B cell (primary cell): ENCODE measurements around the gene ZNF835. TPM values are rescaled to one million over a fixed set of nuclear protein-coding genes. Genes with fewer than 3 reads are reported as not detected.
A peak's percentile ranks its signal among the peaks of the same experiment; 100 is the strongest.

Source experiments
- ATAC-seq: fragments of 200-7000 bp; cut with Tn5 transposase; one replicate; pipeline ENCODE4 v1.10.0; 2021; ENCODE audit warnings: low read depth, mild to moderate bottlenecking, moderate number of reproducible peaks, moderate library complexity
- CTCF ChIA-PET: fragments of 350-600 bp; sonication (Branson Sonifier 250); formaldehyde crosslinking; loops from one replicate; lab custom pipeline; 2021; ENCODE audit warnings: antibody characterized with exemption, inconsistent platforms; lab: Charles Lee
- POLR2A ChIA-PET: fragments of 350-600 bp; sonication (Branson Sonifier 250); formaldehyde crosslinking; loops from one replicate; lab custom pipeline; 2021; ENCODE audit warnings: antibody characterized with exemption; lab: Charles Lee
- DNase-seq: peaks from one replicate; pipeline ENCODE4 v3.0.0; 2013
- H2AFZ ChIP-seq: 2 replicates; pipeline ENCODE4 v1.6.1; 2012; ENCODE audit warnings: mild to moderate bottlenecking, low read depth, low read length; ENCODE audit not compliant: insufficient read depth, poor library complexity, severe bottlenecking
- H3K27ac ChIP-seq, 2 donors: 1 replicate in 1 of 2; 2 replicates in 1 of 2; pipeline ENCODE4 v1.5.1; 2012 to 2013; ENCODE audit warnings: low read length in 2 of 2, mild to moderate bottlenecking in 2 of 2, moderate library complexity in 1 of 2
- H3K27me3 ChIP-seq, 4 experiments: fragments of 200-600 bp in 1 of 4; sonication (generic) in 1 of 4; replicated peaks in 1 of 4; 1 replicate in 2 of 4; 2 replicates in 2 of 4; pipeline versions ENCODE4 v1.6.1 to v1.7.0; 2013 to 2016; ENCODE audit warnings: low read length in 3 of 4, mild to moderate bottlenecking in 2 of 4, mixed read lengths in 1 of 4, moderate library complexity in 1 of 4; ENCODE audit not compliant: insufficient read depth in 4 of 4, control insufficient read depth in 3 of 4; ENCODE audit errors: control extremely low read depth in 1 of 4
- H3K36me3 ChIP-seq, 2 experiments: replicated peaks in 1 of 2; 1 replicate in 1 of 2; 2 replicates in 1 of 2; pipeline versions ENCODE4 v1.6.1 to v1.7.1; 2013; ENCODE audit warnings: low read length in 1 of 2; ENCODE audit not compliant: insufficient read depth in 2 of 2, control insufficient read depth in 1 of 2; ENCODE audit errors: control extremely low read depth in 1 of 2, extremely low read depth in 1 of 2
- H3K4me1 ChIP-seq, 2 donors: fragments of 200-600 bp in 1 of 2; sonication (generic) in 1 of 2; 1 replicate in 1 of 2; 2 replicates in 1 of 2; pipeline versions ENCODE4 v1.5.1 to v1.6.1; 2013 to 2017; ENCODE audit warnings: low read length in 2 of 2; ENCODE audit not compliant: control insufficient read depth in 2 of 2, insufficient read depth in 2 of 2
- H3K4me2 ChIP-seq: replicated peaks from 2 replicates; pipeline ENCODE3; 2012; ENCODE audit warnings: mild to moderate bottlenecking, low read depth, low read length; ENCODE audit not compliant: poor library complexity, severe bottlenecking
- H3K4me3 ChIP-seq, 5 experiments: fragments of 200-600 bp in 1 of 5; sonication (generic) in 1 of 5; 1 replicate in 3 of 5; 2 replicates in 2 of 5; pipeline versions ENCODE4 v1.5.1 to v1.7.0; 2011 to 2016; ENCODE audit warnings: low read length in 4 of 5, mild to moderate bottlenecking in 4 of 5, low read depth in 2 of 5, control low read depth in 1 of 5, moderate library complexity in 1 of 5; ENCODE audit not compliant: insufficient read depth in 1 of 5; ENCODE audit errors: control extremely low read depth in 1 of 5, extremely low read depth in 1 of 5
- H3K79me2 ChIP-seq: fragments of 200-600 bp; sonication (generic); one replicate; pipeline ENCODE4 v1.6.0; 2016; ENCODE audit warnings: low read length; ENCODE audit not compliant: control insufficient read depth, insufficient read depth
- H3K9ac ChIP-seq: fragments of 200-600 bp; sonication (generic); 2 replicates; pipeline ENCODE4 v1.6.1; 2017; ENCODE audit warnings: mild to moderate bottlenecking, low read length, moderate library complexity
- H3K9me3 ChIP-seq, 3 donors: one replicate each; pipeline versions ENCODE4 v1.6.1 to v1.7.1; 2013; ENCODE audit warnings: low read length in 2 of 3; ENCODE audit not compliant: control insufficient read depth in 2 of 3, insufficient read depth in 1 of 3; ENCODE audit errors: control extremely low read depth in 1 of 3
- H4K20me1 ChIP-seq: 2 replicates; pipeline ENCODE4 v1.6.0; 2012; ENCODE audit warnings: mild to moderate bottlenecking, low read length; ENCODE audit not compliant: insufficient read depth, control insufficient read depth, poor library complexity, severe bottlenecking
- H3K27ac Mint-ChIP-seq: one replicate; pipeline ENCODE4 v1.8.0; 2021; ENCODE audit warnings: mixed read lengths
- H3K27me3 Mint-ChIP-seq: one replicate; pipeline ENCODE4 v1.8.0; 2021; ENCODE audit warnings: mixed read lengths
- H3K4me1 Mint-ChIP-seq: one replicate; pipeline ENCODE4 v1.8.0; 2021; ENCODE audit warnings: mixed read lengths
- H3K4me3 Mint-ChIP-seq: one replicate; pipeline ENCODE4 v1.8.0; 2021; ENCODE audit warnings: mixed read lengths
- H3K9me3 Mint-ChIP-seq: one replicate; pipeline ENCODE4 v1.8.0; 2022; ENCODE audit warnings: mixed read lengths; ENCODE audit not compliant: insufficient read depth
- EZH2 ChIP-seq: IDR thresholded peaks from 2 replicates; pipeline ENCODE4 v1.6.1; 2012; ENCODE audit warnings: borderline replicate concordance, low read depth, mild to moderate bottlenecking, moderate library complexity, low read length; ENCODE audit not compliant: insufficient read depth, poor library complexity, severe bottlenecking
- WGBS: methylation state at CpG from one replicate; pipeline ENCODE4 v1.1.5; 2013; ENCODE audit warnings: missing lambda C conversion rate; ENCODE audit not compliant: insufficient coverage; 5-methylcytosine and 5-hydroxymethylcytosine counted together
- intact Hi-C: fragments of 100-400 bp; cut with micrococcal nuclease; formaldehyde crosslinking; loops from one replicate; pipeline ENCODE4 v1.10.0; 2022
- polyA plus RNA-seq: library from polyadenylated mRNA; depleted of rRNA; stranded (reverse); fragments of >200 nt; gene quantifications from 2 replicates; pipeline ENCODE4 v1.2.3, GENCODE V29; 2012
- total RNA-seq, 2 donors: library from RNA; stranded (reverse); fragments of 120-200 nt in 1 of 2; gene quantifications; 1 replicate in 1 of 2; 2 replicates in 1 of 2; pipeline versions ENCODE4 v1.2.3 to v1.2.4, GENCODE V29; 2013 to 2022
- TF ChIP-seq, protein P1 (sequence below): fragments of 200-600 bp; IDR thresholded peaks from one replicate; pipeline ENCODE4 v1.8.0; 2022; ENCODE audit warnings: antibody characterized with exemption, mild to moderate bottlenecking

Gene ZNF835
- total and polyA plus RNA-seq, 2 donors (not counting 1 experiment from before 2014, with no cell fraction given), result 4.3 to 7.0 TPM

- H3K9ac ChIP-seq, result no peak overlapping the region
- no peak overlapping the region for H3K4me3 ChIP-seq
- H3K27ac Mint-ChIP-seq, result no peak overlapping the region
- no peak overlapping the region for H2AFZ ChIP-seq
- H3K36me3 ChIP-seq, result no peaks in the 10 kb centered on the region
- peaks cover 7% of the 10 kb centered on the region for H3K9me3 Mint-ChIP-seq
- DNase-seq, result no peak
- no peak overlapping the region for H3K4me3 Mint-ChIP-seq
- H3K27me3 ChIP-seq, result no peaks in the 10 kb centered on the region
- 86% methylated on average over 3 of the region's 3 CpGs for WGBS
- intact Hi-C loops, result no loop called here
- ChIA-PET CTCF (no interaction called here), POLR2A (no interaction called here)
- H3K79me2 ChIP-seq, result no peaks in the 10 kb centered on the region
- no peak for ATAC-seq
- no peak overlapping the region for H3K4me2 ChIP-seq
- no peaks in the 10 kb centered on the region for H3K4me1 Mint-ChIP-seq
- H3K27ac ChIP-seq, result no peak overlapping the region
- H3K4me1 ChIP-seq, result peaks cover 0 to 4% of the 10 kb centered on the region in 2 donors
- H3K27me3 Mint-ChIP-seq, result peaks cover 3% of the 10 kb centered on the region
- TF ChIP-seq, protein P1, sequence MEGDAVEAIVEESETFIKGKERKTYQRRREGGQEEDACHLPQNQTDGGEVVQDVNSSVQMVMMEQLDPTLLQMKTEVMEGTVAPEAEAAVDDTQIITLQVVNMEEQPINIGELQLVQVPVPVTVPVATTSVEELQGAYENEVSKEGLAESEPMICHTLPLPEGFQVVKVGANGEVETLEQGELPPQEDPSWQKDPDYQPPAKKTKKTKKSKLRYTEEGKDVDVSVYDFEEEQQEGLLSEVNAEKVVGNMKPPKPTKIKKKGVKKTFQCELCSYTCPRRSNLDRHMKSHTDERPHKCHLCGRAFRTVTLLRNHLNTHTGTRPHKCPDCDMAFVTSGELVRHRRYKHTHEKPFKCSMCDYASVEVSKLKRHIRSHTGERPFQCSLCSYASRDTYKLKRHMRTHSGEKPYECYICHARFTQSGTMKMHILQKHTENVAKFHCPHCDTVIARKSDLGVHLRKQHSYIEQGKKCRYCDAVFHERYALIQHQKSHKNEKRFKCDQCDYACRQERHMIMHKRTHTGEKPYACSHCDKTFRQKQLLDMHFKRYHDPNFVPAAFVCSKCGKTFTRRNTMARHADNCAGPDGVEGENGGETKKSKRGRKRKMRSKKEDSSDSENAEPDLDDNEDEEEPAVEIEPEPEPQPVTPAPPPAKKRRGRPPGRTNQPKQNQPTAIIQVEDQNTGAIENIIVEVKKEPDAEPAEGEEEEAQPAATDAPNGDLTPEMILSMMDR, result no peak
- TF ChIP-seq EZH2, result no peak
- H3K9me3 ChIP-seq, result peaks cover 1 to 76% (median 6%) of the 10 kb centered on the region in 3 donors
- no peaks in the 10 kb centered on the region for H4K20me1 ChIP-seq
Observed at GRCh38 chr19:56661248-56661647, 10.3 kb downstream of the ZNF835 start.

- Histone ChIP-seq H3K27me3 (no peaks in the 10 kb centered on the region), H3K4me2 (peak overlapping the region; percentile 46), H3K4me3 (peak overlapping the region in 2 of 5 experiments; percentile 25 to 30), H3K4me1 (peaks cover 0 to 4% of the 10 kb centered on the region in 2 donors), H2AFZ (peak overlapping the region; percentile 24), H3K79me2 (no peaks in the 10 kb centered on the region), H3K9me3 (peaks cover 1 to 72% (median 6%) of the 10 kb centered on the region in 3 donors), H3K36me3 (no peaks in the 10 kb centered on the region), H4K20me1 (no peaks in the 10 kb centered on the region), H3K27ac (no peak overlapping the region), H3K9ac (no peak overlapping the region)
- ATAC-seq (no peak), DNase-seq (no peak)
- ChIA-PET POLR2A (no interaction called here), CTCF (no interaction called here)
- Mint-ChIP-seq H3K27me3 (peaks cover 3% of the 10 kb centered on the region), H3K27ac (no peak overlapping the region), H3K9me3 (peaks cover 10% of the 10 kb centered on the region), H3K4me1 (no peaks in the 10 kb centered on the region), H3K4me3 (no peak overlapping the region)
- TF ChIP-seq, protein P1, result no peak
- TF ChIP-seq EZH2, result no peak
- intact Hi-C loops, result no loop called here
- WGBS, result 44% methylated on average over 27 of the region's 32 CpGs
Observed at GRCh38 chr19:56660381-56661107, 11.0 kb downstream of the ZNF835 start.
